Glutamatergic neuron (in vitro differentiated cells): ENCODE data around the gene ALDH6A1. TPM values are rescaled to one million over a fixed set of nuclear protein-coding genes. Genes with fewer than 3 reads are reported as not detected.

ENCODE experiments used
- DNase-seq: peaks from one replicate; pipeline ENCODE4 v3.0.0; 2022
- H3K27ac Mint-ChIP-seq: one replicate; pipeline ENCODE4 v1.8.0; 2020; ENCODE audit warnings: mild to moderate bottlenecking, mixed read lengths, inconsistent platforms; ENCODE audit not compliant: unreplicated experiment
- H3K27me3 Mint-ChIP-seq: one replicate; pipeline ENCODE4 v1.8.0; 2020; ENCODE audit warnings: mild to moderate bottlenecking, moderate library complexity, mixed read lengths, inconsistent platforms; ENCODE audit not compliant: unreplicated experiment
- H3K36me3 Mint-ChIP-seq: one replicate; pipeline ENCODE4 v1.8.0; 2020; ENCODE audit warnings: mild to moderate bottlenecking, mixed read lengths, inconsistent platforms; ENCODE audit not compliant: unreplicated experiment
- H3K4me1 Mint-ChIP-seq: one replicate; pipeline ENCODE4 v1.8.0; 2020; ENCODE audit warnings: mild to moderate bottlenecking, low read depth, mixed read lengths, inconsistent platforms; ENCODE audit not compliant: unreplicated experiment
- H3K4me3 Mint-ChIP-seq: one replicate; pipeline ENCODE4 v1.8.0; 2020; ENCODE audit warnings: mild to moderate bottlenecking, mixed read lengths, inconsistent platforms; ENCODE audit not compliant: unreplicated experiment
- H3K9me3 Mint-ChIP-seq: one replicate; pipeline ENCODE4 v1.8.0; 2020; ENCODE audit warnings: mild to moderate bottlenecking, moderate library complexity, mixed read lengths, inconsistent platforms; ENCODE audit not compliant: unreplicated experiment
- CTCF ChIP-seq: fragments of 200-600 bp; sonication (generic); IDR thresholded peaks from one replicate; pipeline ENCODE4 v1.5.0; 2021; ENCODE audit not compliant: partially characterized antibody, unreplicated experiment
- total RNA-seq: library from RNA; stranded (reverse); fragmentation: NEBNext Ultra II Directional; extraction: Animal tissue kit (Norgen Biotek cat#: 25700); gene quantifications from one replicate; pipeline ENCODE4 v1.2.1, GENCODE V29; 2021; ENCODE audit not compliant: unreplicated experiment

The ALDH6A1 gene
- total RNA-seq, 1 donor from 2014 or later: 8.6 TPM

GRCh38 chr14:74083784-74084276, 423 bp downstream of the ALDH6A1 start:
- TF ChIP-seq CTCF: no peak
- Mint-ChIP-seq H3K4me1 (peaks cover 3% of the 10 kb centered on the region), H3K9me3 (peaks cover 4% of the 10 kb centered on the region), H3K27ac (peak overlapping the region; percentile 53), H3K36me3 (no peaks in the 10 kb centered on the region), H3K27me3 (peaks cover 2% of the 10 kb centered on the region), H3K4me3 (peak overlapping the region; percentile 98)
- no peak for DNase-seq

GRCh38 chr14:74083161-74083560, 1.1 kb downstream of the ALDH6A1 start:
- no peak for DNase-seq
- Mint-ChIP-seq H3K4me3 (peak overlapping the region; percentile 98), H3K4me1 (peaks cover 3% of the 10 kb centered on the region), H3K27ac (no peak overlapping the region), H3K9me3 (peaks cover 4% of the 10 kb centered on the region), H3K27me3 (no peaks in the 10 kb centered on the region), H3K36me3 (no peaks in the 10 kb centered on the region)
- TF ChIP-seq CTCF: no peak

- no peak for TF ChIP-seq CTCF
- no peak overlapping the region for H3K4me3 Mint-ChIP-seq
Measured at GRCh38 chr14:74081491-74081890, 2.8 kb downstream of the ALDH6A1 start.

GRCh38 chr14:74080820-74081460, 3.3 kb downstream of the ALDH6A1 start:
- Mint-ChIP-seq H3K27me3 (peaks cover 2% of the 10 kb centered on the region), H3K27ac (no peak overlapping the region), H3K9me3 (peaks cover 4% of the 10 kb centered on the region), H3K4me3 (no peak overlapping the region), H3K4me1 (peaks cover 3% of the 10 kb centered on the region), H3K36me3 (no peaks in the 10 kb centered on the region)
- no peak for DNase-seq
- TF ChIP-seq CTCF: no peak

More at GRCh38 chr14:74081491-74081890, 2.8 kb downstream of the ALDH6A1 start:
- peaks cover 4% of the 10 kb centered on the region for H3K9me3 Mint-ChIP-seq
- H3K27ac Mint-ChIP-seq: no peak overlapping the region
- H3K4me1 Mint-ChIP-seq: peaks cover 3% of the 10 kb centered on the region
- H3K27me3 Mint-ChIP-seq: peaks cover 2% of the 10 kb centered on the region
- DNase-seq: no peak
- H3K36me3 Mint-ChIP-seq: no peaks in the 10 kb centered on the region

- Mint-ChIP-seq H3K4me3 (no peak overlapping the region), H3K36me3 (no peaks in the 10 kb centered on the region), H3K27ac (no peak overlapping the region), H3K4me1 (no peaks in the 10 kb centered on the region), H3K27me3 (peaks cover 2% of the 10 kb centered on the region), H3K9me3 (no peaks in the 10 kb centered on the region)
- no peak for TF ChIP-seq CTCF
- DNase-seq: no peak
Measured at GRCh38 chr14:74077401-74077800, 6.9 kb downstream of the ALDH6A1 start.
